SK-N-SH (cell line): ENCODE results near the gene ACVR1C. TPM values are rescaled to one million over a fixed set of nuclear protein-coding genes. Genes with fewer than 3 reads are reported as not detected.

Source experiments
- CTCF ChIA-PET: fragments of 300-600, 350-600 bp; formaldehyde crosslinking; extraction: SDS; loops from one replicate; lab custom pipeline; 2021; lab: Yijun Ruan, JAX
- POLR2A ChIA-PET: fragments of 350-600 bp; sonication (Branson Sonifier 250); formaldehyde crosslinking; extraction: SDS; loops from one replicate; lab custom pipeline; 2020; ENCODE audit warnings: antibody characterized with exemption, inconsistent platforms; lab: Yijun Ruan, JAX
- DNase-seq: peaks from one replicate; pipeline ENCODE4 v3.0.0; 2012
- H2AFZ ChIP-seq: fragments of 200-600 bp; sonication (generic); 2 replicates; pipeline ENCODE4 v1.8.1; 2016; ENCODE audit warnings: antibody characterized with exemption, mild to moderate bottlenecking, low read depth
- H3F3A ChIP-seq: fragments of 200-600 bp; sonication (generic); replicated peaks from 2 replicates; pipeline ENCODE3; 2016; ENCODE audit warnings: antibody characterized with exemption, mild to moderate bottlenecking; ENCODE audit not compliant: insufficient read depth
- H3K27ac ChIP-seq, 2 experiments: fragments of 200-500 bp in 1 of 2; fragments of 200-600 bp in 1 of 2; sonication (Bioruptor generic) in 1 of 2; sonication (generic), shearing (Covaris generic) in 1 of 2; 2 replicates each; pipeline versions ENCODE4 v1.5.1 to v1.6.1; 2014 to 2016; ENCODE audit warnings: low read depth in 2 of 2, inconsistent platforms in 1 of 2, low read length in 1 of 2, mild to moderate bottlenecking in 1 of 2, mixed read lengths in 1 of 2
- H3K27me3 ChIP-seq: fragments of 200-600 bp; sonication (generic), shearing (Covaris generic); 2 replicates; pipeline ENCODE4 v1.6.1; 2016; ENCODE audit warnings: mixed run types; ENCODE audit not compliant: insufficient read depth
- H3K36me3 ChIP-seq, 2 experiments: fragments of 200-500 bp in 1 of 2; fragments of 200-600 bp in 1 of 2; sonication (Bioruptor generic) in 1 of 2; sonication (generic) in 1 of 2; replicated peaks in 1 of 2; 2 replicates each; pipeline versions ENCODE3 to v1.5.1; 2014 to 2016; ENCODE audit warnings: low read length in 1 of 2, mild to moderate bottlenecking in 1 of 2; ENCODE audit not compliant: insufficient read depth in 2 of 2, control insufficient read depth in 1 of 2
- H3K4me1 ChIP-seq, 2 experiments: fragments of 200-500 bp in 1 of 2; fragments of 200-600 bp in 1 of 2; sonication (Bioruptor generic) in 1 of 2; sonication (generic), shearing (Covaris generic) in 1 of 2; 2 replicates each; pipeline versions ENCODE4 v1.5.1 to v1.6.1; 2014 to 2016; ENCODE audit warnings: low read depth in 1 of 2, low read length in 1 of 2, mixed run types in 1 of 2; ENCODE audit not compliant: insufficient read depth in 2 of 2, control insufficient read depth in 1 of 2
- H3K4me2 ChIP-seq: fragments of 200-600 bp; sonication (generic), shearing (Covaris generic); 2 replicates; pipeline ENCODE4 v1.6.1; 2017; ENCODE audit warnings: mixed run types
- H3K4me3 ChIP-seq, 2 experiments: fragments of 200-500 bp in 1 of 2; fragments of 200-600 bp in 1 of 2; sonication (Bioruptor generic) in 1 of 2; sonication (generic), shearing (Covaris generic) in 1 of 2; 2 replicates each; pipeline versions ENCODE4 v1.5.1 to v1.8.1; 2014 to 2016; ENCODE audit warnings: low read depth in 2 of 2, inconsistent platforms in 1 of 2, low read length in 1 of 2, mild to moderate bottlenecking in 1 of 2, mixed read lengths in 1 of 2, moderate library complexity in 1 of 2
- H3K79me2 ChIP-seq: fragments of 200-600 bp; sonication (generic); 2 replicates; pipeline ENCODE4 v1.8.1; 2017; ENCODE audit warnings: mild to moderate bottlenecking; ENCODE audit not compliant: insufficient read depth
- H3K9ac ChIP-seq: fragments of 200-600 bp; sonication (generic); 2 replicates; pipeline ENCODE4 v1.6.1; 2017; ENCODE audit warnings: mixed run types
- H3K9me2 ChIP-seq: fragments of 200-600 bp; sonication (generic); 2 replicates; pipeline ENCODE4 v1.6.1; 2017; ENCODE audit warnings: mixed run types
- H3K9me3 ChIP-seq: fragments of 200-600 bp; sonication (generic); 2 replicates; pipeline ENCODE4 v1.6.1; 2017; ENCODE audit warnings: mixed run types, mild to moderate bottlenecking, moderate library complexity
- H4K20me1 ChIP-seq: fragments of 200-600 bp; sonication (generic); 2 replicates; pipeline ENCODE4 v1.6.1; 2017; ENCODE audit warnings: mild to moderate bottlenecking, mixed run types; ENCODE audit not compliant: insufficient read depth
- CTCF ChIP-seq: fragments of 200-600 bp; sonication (generic); IDR thresholded peaks from 2 replicates; pipeline ENCODE4 v1.6.1; 2017; ENCODE audit warnings: antibody characterized with exemption, mild to moderate bottlenecking, moderate library complexity
- ELF1 ChIP-seq: IDR thresholded peaks from 2 replicates; pipeline ENCODE4 v1.4.0; 2012
- FOSL2 ChIP-seq: IDR thresholded peaks from 2 replicates; pipeline ENCODE4 v1.4.0; 2012; ENCODE audit warnings: low read depth, mild to moderate bottlenecking, moderate library complexity, borderline replicate concordance
- GABPA ChIP-seq: IDR thresholded peaks from 2 replicates; pipeline ENCODE4 v1.4.0; 2012; ENCODE audit warnings: low read depth, mild to moderate bottlenecking
- IRF3 ChIP-seq: fragments of 150-350 bp; IDR thresholded peaks from 2 replicates; pipeline ENCODE4 v1.6.1; 2016; ENCODE audit warnings: mild to moderate bottlenecking, low read depth, low read length
- JUND ChIP-seq: IDR thresholded peaks from 2 replicates; pipeline ENCODE4 v1.4.0; 2012
- NFIC ChIP-seq: IDR thresholded peaks from 2 replicates; pipeline ENCODE4 v1.4.0; 2012; ENCODE audit warnings: borderline replicate concordance
- PBX3 ChIP-seq: IDR thresholded peaks from 2 replicates; pipeline ENCODE4; 2012
- RFX5 ChIP-seq: IDR thresholded peaks from 2 replicates; pipeline ENCODE4 v1.6.1; 2012; ENCODE audit warnings: mild to moderate bottlenecking, improper control_type of control experiment, low read length
- TAF1 ChIP-seq: IDR thresholded peaks from 2 replicates; pipeline ENCODE4 v1.6.1; 2012; ENCODE audit warnings: low read depth, mild to moderate bottlenecking, low read length, moderate library complexity, borderline replicate concordance
- WGBS: methylation state at CpG from one replicate; pipeline ENCODE4 v1.1.6; 2017; ENCODE audit warnings: low lambda C conversion rate; 5-methylcytosine and 5-hydroxymethylcytosine counted together
- polyA plus RNA-seq, 3 experiments: library from polyadenylated mRNA; depleted of rRNA; stranded (reverse); fragments of >200 nt; gene quantifications; 2 replicates each; pipeline ENCODE4 v1.2.3, GENCODE V29; 2012
- TF ChIP-seq, protein P1 (sequence below): fragments of 150-350 bp; IDR thresholded peaks from 2 replicates; pipeline ENCODE4 v1.6.1; 2017; ENCODE audit warnings: antibody characterized with exemption, low read length, low read depth, borderline replicate concordance
- TF ChIP-seq, protein P2 (sequence below): IDR thresholded peaks from 2 replicates; pipeline ENCODE4 v1.4.0; 2012; ENCODE audit warnings: low read depth, borderline replicate concordance

ACVR1C gene
- polyA plus RNA-seq, 1 of the 3 experiments (the other 2 are of a cell fraction), result 0.03 TPM

DNA sequence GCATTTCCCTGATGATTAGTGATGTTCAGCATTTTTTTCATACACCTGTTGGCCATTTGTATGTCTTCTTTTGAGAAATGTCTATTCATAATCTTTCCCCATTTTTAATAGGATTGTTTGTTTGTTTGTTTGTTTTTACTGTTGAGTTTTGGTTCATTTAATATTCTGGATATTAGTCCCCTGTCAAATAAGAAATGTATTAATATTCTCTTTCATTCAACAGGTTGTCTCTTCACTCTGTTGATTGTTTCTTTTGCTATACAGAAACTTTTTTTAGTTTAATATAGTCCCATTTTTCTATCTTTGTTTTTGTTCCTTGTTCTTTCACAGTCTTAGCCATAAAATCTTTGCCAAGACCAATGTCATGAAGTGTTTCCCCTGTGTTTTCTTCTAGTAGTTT is 22.1 kb downstream of the ACVR1C start (continued):
- TF ChIP-seq PBX3, result no peak
- no peak for TF ChIP-seq GABPA
- TF ChIP-seq CTCF, result no peak

- CTCF ChIA-PET, result interaction anchor here (1.0 to 1.8 kb wide), 3 partner anchors 10 to 24 kb away, joined by 3 to 6 read pairs (median 3); no protein-coding TSS in a partner anchor
- POLR2A ChIA-PET, result no interaction called here
These were observed 25.5 kb downstream of the ACVR1C start for GRCh38 chr2:157603198-157603597.

More at GRCh38 chr2:157603198-157603597, 25.5 kb downstream of the ACVR1C start:
- Histone ChIP-seq H3K9me3 (no peaks in the 10 kb centered on the region), H3K36me3 (no peaks in the 10 kb centered on the region), H3K4me1 (no peaks in the 10 kb centered on the region), H4K20me1 (no peaks in the 10 kb centered on the region), H3F3A (no peaks in the 10 kb centered on the region), H3K27ac (no peak overlapping the region), H3K4me3 (no peak overlapping the region), H2AFZ (no peak overlapping the region), H3K27me3 (no peaks in the 10 kb centered on the region), H3K4me2 (no peak overlapping the region), H3K9ac (no peak overlapping the region), H3K79me2 (no peaks in the 10 kb centered on the region), H3K9me2 (no peaks in the 10 kb centered on the region)
- DNase-seq, result no peak
- TF ChIP-seq, protein P1, sequence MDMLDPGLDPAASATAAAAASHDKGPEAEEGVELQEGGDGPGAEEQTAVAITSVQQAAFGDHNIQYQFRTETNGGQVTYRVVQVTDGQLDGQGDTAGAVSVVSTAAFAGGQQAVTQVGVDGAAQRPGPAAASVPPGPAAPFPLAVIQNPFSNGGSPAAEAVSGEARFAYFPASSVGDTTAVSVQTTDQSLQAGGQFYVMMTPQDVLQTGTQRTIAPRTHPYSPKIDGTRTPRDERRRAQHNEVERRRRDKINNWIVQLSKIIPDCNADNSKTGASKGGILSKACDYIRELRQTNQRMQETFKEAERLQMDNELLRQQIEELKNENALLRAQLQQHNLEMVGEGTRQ, result no peak
- TF ChIP-seq FOSL2 (no peak), NFIC (no peak), ELF1 (no peak), JUND (no peak), TAF1 (no peak), IRF3 (no peak), RFX5 (no peak)
- TF ChIP-seq, protein P2, sequence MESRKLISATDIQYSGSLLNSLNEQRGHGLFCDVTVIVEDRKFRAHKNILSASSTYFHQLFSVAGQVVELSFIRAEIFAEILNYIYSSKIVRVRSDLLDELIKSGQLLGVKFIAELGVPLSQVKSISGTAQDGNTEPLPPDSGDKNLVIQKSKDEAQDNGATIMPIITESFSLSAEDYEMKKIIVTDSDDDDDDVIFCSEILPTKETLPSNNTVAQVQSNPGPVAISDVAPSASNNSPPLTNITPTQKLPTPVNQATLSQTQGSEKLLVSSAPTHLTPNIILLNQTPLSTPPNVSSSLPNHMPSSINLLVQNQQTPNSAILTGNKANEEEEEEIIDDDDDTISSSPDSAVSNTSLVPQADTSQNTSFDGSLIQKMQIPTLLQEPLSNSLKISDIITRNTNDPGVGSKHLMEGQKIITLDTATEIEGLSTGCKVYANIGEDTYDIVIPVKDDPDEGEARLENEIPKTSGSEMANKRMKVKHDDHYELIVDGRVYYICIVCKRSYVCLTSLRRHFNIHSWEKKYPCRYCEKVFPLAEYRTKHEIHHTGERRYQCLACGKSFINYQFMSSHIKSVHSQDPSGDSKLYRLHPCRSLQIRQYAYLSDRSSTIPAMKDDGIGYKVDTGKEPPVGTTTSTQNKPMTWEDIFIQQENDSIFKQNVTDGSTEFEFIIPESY, result no peak
- 53% methylated on average over 1 of the region's 1 CpG for WGBS
